Gastrocnemius medialis (tissue), 4 donors: ENCODE results near the gene FCHO2.

ENCODE experiments used
- CTCF ChIP-seq, 5 experiments: fragments of 450-650 bp in 3 of 5; fragments of 200-600 bp in 2 of 5; sonication (generic) in 2 of 5; IDR thresholded peaks in 4 of 5; conservative IDR thresholded peaks in 1 of 5; 1 replicate in 4 of 5; 2 replicates in 1 of 5; pipeline ENCODE4 v1.5.1; 2016 to 2019; ENCODE audit warnings: antibody characterized with exemption in 5 of 5, mild to moderate bottlenecking in 3 of 5, moderate library complexity in 3 of 5
- POLR2A ChIP-seq, 2 donors: fragments of 450-650 bp; IDR thresholded peaks; one replicate each; pipeline ENCODE4 v1.6.1; 2017; ENCODE audit warnings: antibody characterized with exemption in 2 of 2, mild to moderate bottlenecking in 2 of 2, moderate library complexity in 2 of 2

GRCh38 chr5:72957337-72957736 lies 1.5 kb downstream of the FCHO2 start:
- TF ChIP-seq CTCF (IDR thresholded peaks at IDR 0.05 in 4 of 5, conservative IDR thresholded peaks at IDR 0.05 in 1 of 5), result no peak
- no peak for TF ChIP-seq POLR2A (IDR thresholded peaks at IDR 0.05)
